Fibroblast of skin of abdomen (primary cell): ENCODE data around the gene CNIH1.
"Not testable (repeated sequence)": the region's sequence is repeated elsewhere in the genome, so short reads cannot be mapped to it uniquely, and the experiment has no call there.

Experiments
- DNase-seq: peaks from one replicate; pipeline ENCODE4 v3.0.0-alpha.2; 2013

CNIH1 gene

GRCh38 chr14:54380558-54380957 lies 60.6 kb downstream of the CNIH1 start:
- DNase-seq = not testable (repeated sequence)

- DNase-seq = not testable (repeated sequence)
Measured at GRCh38 chr14:54378893-54379292, 62.3 kb downstream of the CNIH1 start.

- no peak for DNase-seq
Measured at GRCh38 chr14:54377501-54377900, 63.7 kb downstream of the CNIH1 start.

GRCh38 chr14:54374117-54374884 lies 66.9 kb downstream of the CNIH1 start:
- peak; percentile 39 for DNase-seq
